Thyroid gland (tissue), 4 donors: ENCODE results near the gene ABLIM1. TPM values are rescaled to one million over a fixed set of nuclear protein-coding genes. Genes with fewer than 3 reads are reported as not detected.

Experiments
- DNase-seq, 2 donors: peaks; one replicate each; pipeline ENCODE4 v3.0.0-alpha.2; 2019
- H3K27ac ChIP-seq, 3 donors: fragments of 200-600 bp; sonication (generic); 1 replicate in 2 of 3; 2 replicates in 1 of 3; pipeline ENCODE4 v1.5.1; 2016 to 2019; ENCODE audit warnings: mild to moderate bottlenecking in 1 of 3, moderate library complexity in 1 of 3
- H3K27me3 ChIP-seq: fragments of 200-600 bp; sonication (generic); one replicate; pipeline ENCODE4 v1.5.1; 2019
- H3K36me3 ChIP-seq, 2 donors: fragments of 200-600 bp; sonication (generic); one replicate each; pipeline ENCODE4 v1.5.1; 2016 to 2019
- H3K4me1 ChIP-seq, 2 donors: fragments of 200-600 bp; sonication (generic); one replicate each; pipeline ENCODE4 v1.5.1; 2017 to 2019
- H3K4me3 ChIP-seq, 3 donors: fragments of 200-600 bp; sonication (generic); replicated peaks in 1 of 3; 1 replicate in 2 of 3; 2 replicates in 1 of 3; pipeline ENCODE4 v1.5.1; 2016; ENCODE audit warnings: mild to moderate bottlenecking in 1 of 3
- H3K9me3 ChIP-seq: fragments of 200-600 bp; sonication (generic); one replicate; pipeline ENCODE4 v1.5.1; 2017
- POLR2A ChIP-seq, 2 donors: fragments of 450-650 bp; IDR thresholded peaks; one replicate each; pipeline ENCODE4 v1.6.1; 2017; ENCODE audit warnings: antibody characterized with exemption in 2 of 2, mild to moderate bottlenecking in 2 of 2, moderate library complexity in 1 of 2
- WGBS, 2 donors: methylation state at CpG; one replicate each; pipeline ENCODE4 v1.1.5; 2017; 5-methylcytosine and 5-hydroxymethylcytosine counted together
- intact Hi-C: fragments of 100-400 bp; cut with DNase I; formaldehyde crosslinking; loops from one replicate; pipeline ENCODE4 v1.15.1; 2023
- total RNA-seq, 4 donors: library from RNA; depleted of rRNA; stranded (reverse); fragments of >200 nt; gene quantifications; one replicate each; pipeline ENCODE4 v1.2.3, GENCODE V29; 2016
- TF ChIP-seq, protein P1 (sequence below), 6 experiments: fragments of 200-600 bp in 3 of 6; fragments of 450-650 bp in 3 of 6; sonication (generic) in 3 of 6; IDR thresholded peaks; one replicate each; pipeline ENCODE4 v1.5.1; 2016 to 2019; ENCODE audit warnings: antibody characterized with exemption in 6 of 6, mild to moderate bottlenecking in 2 of 6, inconsistent platforms in 1 of 6, moderate library complexity in 1 of 6

ABLIM1 gene
- total RNA-seq, 4 donors from 2014 or later = 225 to 404 (median 382) TPM

DNA sequence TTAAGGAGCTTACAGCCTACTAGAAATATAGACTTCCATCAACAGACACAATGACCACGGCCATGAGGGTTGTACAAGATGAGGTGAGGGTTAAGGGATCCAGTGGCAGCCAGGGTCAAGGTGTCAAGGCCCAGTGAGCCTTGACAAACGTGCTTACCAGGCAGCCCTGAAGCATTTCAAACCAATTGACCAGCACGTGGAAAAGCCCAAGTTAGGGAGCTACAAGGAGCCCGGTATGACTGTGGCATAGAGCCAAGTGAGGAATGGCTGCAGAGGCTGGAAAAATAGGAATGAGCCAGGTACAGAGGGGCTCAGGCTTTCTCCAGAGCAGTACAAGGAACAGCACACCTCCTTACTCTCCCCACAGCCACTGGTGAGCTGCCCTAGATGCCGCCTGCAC is 266.5 kb downstream of the ABLIM1 start:
- 38 to 50% methylated on average over 5 of the region's 5 CpGs for WGBS, 2 donors
- Histone ChIP-seq H3K27ac (peak overlapping the region; percentile 88 to 98 (median 98)), H3K4me1 (peaks cover 90 to 97% of the 10 kb centered on the region in 2 donors), H3K36me3 (no peaks in the 10 kb centered on the region), H3K9me3 (no peaks in the 10 kb centered on the region), H3K4me3 (no peak overlapping the region), H3K27me3 (no peaks in the 10 kb centered on the region)
- DNase-seq = peak; percentile 56 to 57
- TF ChIP-seq POLR2A (IDR thresholded peaks at IDR 0.05) = no peak
- TF ChIP-seq, protein P1, sequence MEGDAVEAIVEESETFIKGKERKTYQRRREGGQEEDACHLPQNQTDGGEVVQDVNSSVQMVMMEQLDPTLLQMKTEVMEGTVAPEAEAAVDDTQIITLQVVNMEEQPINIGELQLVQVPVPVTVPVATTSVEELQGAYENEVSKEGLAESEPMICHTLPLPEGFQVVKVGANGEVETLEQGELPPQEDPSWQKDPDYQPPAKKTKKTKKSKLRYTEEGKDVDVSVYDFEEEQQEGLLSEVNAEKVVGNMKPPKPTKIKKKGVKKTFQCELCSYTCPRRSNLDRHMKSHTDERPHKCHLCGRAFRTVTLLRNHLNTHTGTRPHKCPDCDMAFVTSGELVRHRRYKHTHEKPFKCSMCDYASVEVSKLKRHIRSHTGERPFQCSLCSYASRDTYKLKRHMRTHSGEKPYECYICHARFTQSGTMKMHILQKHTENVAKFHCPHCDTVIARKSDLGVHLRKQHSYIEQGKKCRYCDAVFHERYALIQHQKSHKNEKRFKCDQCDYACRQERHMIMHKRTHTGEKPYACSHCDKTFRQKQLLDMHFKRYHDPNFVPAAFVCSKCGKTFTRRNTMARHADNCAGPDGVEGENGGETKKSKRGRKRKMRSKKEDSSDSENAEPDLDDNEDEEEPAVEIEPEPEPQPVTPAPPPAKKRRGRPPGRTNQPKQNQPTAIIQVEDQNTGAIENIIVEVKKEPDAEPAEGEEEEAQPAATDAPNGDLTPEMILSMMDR (IDR thresholded peaks at IDR 0.05) = no peak
- intact Hi-C loops = no loop called here

DNA sequence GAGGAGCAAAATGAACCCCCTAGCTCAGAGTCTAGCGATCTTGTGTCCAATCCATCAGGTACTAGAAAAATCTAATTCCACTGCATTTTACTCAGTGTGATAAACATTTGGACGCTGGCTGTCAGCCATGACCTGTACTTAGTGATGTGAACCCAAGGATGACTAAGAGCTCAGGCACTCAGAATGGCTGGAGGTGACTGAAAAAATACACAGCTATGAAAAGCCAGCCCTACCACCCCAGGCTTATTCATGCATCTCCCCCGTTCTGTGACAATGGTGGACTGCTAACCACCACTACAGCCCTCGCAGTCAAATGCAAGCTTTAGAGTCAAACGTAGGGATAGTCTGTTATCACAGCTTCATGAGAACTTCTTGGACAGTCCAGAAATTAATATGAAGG is 268.6 kb downstream of the ABLIM1 start:
- Histone ChIP-seq H3K27ac (peak overlapping the region; percentile 88 to 98 (median 98)), H3K9me3 (no peaks in the 10 kb centered on the region), H3K4me1 (peaks cover 94 to 97% of the 10 kb centered on the region in 2 donors), H3K36me3 (peaks cover 0 to 2% of the 10 kb centered on the region in 2 donors), H3K27me3 (no peaks in the 10 kb centered on the region), H3K4me3 (no peak overlapping the region)
- peak in 1 of 2 donors; percentile 49 for TF ChIP-seq POLR2A (IDR thresholded peaks at IDR 0.05)
- TF ChIP-seq, protein P1 (IDR thresholded peaks at IDR 0.05) = no peak
- intact Hi-C loops = no loop called here
- peak; percentile 97 to 98 for DNase-seq
- WGBS, 2 donors = 19 to 32% methylated on average over 5 of the region's 5 CpGs

DNA sequence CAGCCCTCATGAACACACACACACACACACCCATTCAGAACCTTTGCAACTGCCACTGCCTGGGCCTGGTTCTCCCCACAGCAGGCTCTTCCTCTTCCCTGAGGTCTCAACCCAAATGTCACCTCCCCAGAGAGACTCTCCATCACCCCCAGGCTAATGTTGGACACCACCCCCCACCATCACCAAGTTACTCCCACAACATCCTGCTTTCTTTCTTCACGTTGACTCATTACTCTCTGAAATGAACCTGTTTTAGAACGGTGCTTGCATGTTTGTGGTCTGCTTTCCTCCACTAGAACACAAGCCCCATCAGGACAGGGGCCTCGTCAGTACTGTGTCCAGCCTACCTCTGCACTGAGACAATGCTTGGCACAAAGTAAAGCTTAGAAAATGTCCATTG is 269.8 kb downstream of the ABLIM1 start:
- intact Hi-C loops = no loop called here
- Histone ChIP-seq H3K9me3 (no peaks in the 10 kb centered on the region), H3K27me3 (no peaks in the 10 kb centered on the region), H3K4me1 (peaks cover 87 to 91% of the 10 kb centered on the region in 2 donors), H3K27ac (peak overlapping the region; percentile 83 to 98 (median 90)), H3K4me3 (no peak overlapping the region), H3K36me3 (peaks cover 0 to 3% of the 10 kb centered on the region in 2 donors)
- 66 to 68% methylated on average over 3 of the region's 3 CpGs for WGBS, 2 donors
- TF ChIP-seq POLR2A (IDR thresholded peaks at IDR 0.05) = no peak
- TF ChIP-seq, protein P1 (IDR thresholded peaks at IDR 0.05) = no peak
- no peak for DNase-seq

DNA sequence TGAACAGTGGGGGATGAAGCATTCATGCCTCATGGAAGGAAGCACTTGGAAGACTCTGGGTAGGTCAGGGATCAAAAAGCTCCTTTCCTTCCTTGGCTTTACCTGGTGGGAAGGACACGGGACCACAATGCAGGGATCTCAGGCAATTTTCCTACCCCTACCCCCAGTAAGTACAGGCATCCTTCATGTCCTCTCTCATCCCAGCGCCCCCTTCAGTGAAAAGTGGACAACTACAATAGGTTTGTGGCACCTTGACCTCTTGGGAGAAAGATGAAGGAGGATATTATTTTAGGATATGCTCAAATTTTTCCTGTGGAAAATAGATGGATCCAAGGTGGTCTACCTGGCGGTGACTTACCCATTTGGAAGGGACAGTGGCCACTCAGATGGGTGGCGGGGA is 270.3 kb downstream of the ABLIM1 start:
- intact Hi-C loops = no loop called here
- no peak for TF ChIP-seq POLR2A (IDR thresholded peaks at IDR 0.05)
- TF ChIP-seq, protein P1 (IDR thresholded peaks at IDR 0.05) = no peak
- WGBS, 2 donors = 80 to 81% methylated on average over 4 of the region's 4 CpGs
- no peaks in the 10 kb centered on the region for H3K27me3 ChIP-seq
- H3K27ac ChIP-seq = peak overlapping the region; percentile 83 to 98 (median 90)
- DNase-seq = no peak
- no peaks in the 10 kb centered on the region for H3K9me3 ChIP-seq
- H3K36me3 ChIP-seq = peaks cover 0 to 3% of the 10 kb centered on the region in 2 donors
- no peak overlapping the region for H3K4me3 ChIP-seq
- H3K4me1 ChIP-seq = peaks cover 87 to 91% of the 10 kb centered on the region in 2 donors

DNA sequence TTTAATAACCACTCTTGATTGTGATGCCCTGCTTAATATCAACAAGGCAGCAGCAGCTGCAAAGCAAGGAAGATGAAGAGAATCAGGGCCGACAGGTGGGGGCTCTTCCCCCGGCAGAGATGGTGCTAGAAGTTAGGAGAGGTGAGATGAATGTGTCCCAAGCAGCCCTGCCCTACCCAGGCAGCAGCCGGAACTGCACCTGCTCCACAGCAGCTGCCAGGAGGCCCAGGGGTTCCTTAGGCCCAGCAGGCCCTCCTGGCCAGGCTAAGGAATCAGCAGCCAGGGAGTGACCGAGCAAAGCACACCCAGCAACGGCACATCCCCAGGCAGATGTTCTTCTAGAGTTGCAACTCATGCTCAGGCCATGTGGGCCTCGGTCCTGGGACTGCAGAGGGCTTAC is 271.6 kb downstream of the ABLIM1 start:
- H3K36me3 ChIP-seq = peaks cover 0 to 3% of the 10 kb centered on the region in 2 donors
- H3K4me3 ChIP-seq = no peak overlapping the region
- H3K27me3 ChIP-seq = no peaks in the 10 kb centered on the region
- peaks cover 74 to 77% of the 10 kb centered on the region in 2 donors for H3K4me1 ChIP-seq
- intact Hi-C loops = no loop called here
- TF ChIP-seq, protein P1 (IDR thresholded peaks at IDR 0.05) = peak in 2 of 6 experiments; percentile 27 to 29
- TF ChIP-seq POLR2A (IDR thresholded peaks at IDR 0.05) = no peak
- 71 to 76% methylated on average over 3 to 5 of the region's 6 CpGs for WGBS, 2 donors
- DNase-seq = no peak
- no peaks in the 10 kb centered on the region for H3K9me3 ChIP-seq
- peak overlapping the region in 2 of 3 donors; percentile 54 to 98 for H3K27ac ChIP-seq
